Astrocyte (in vitro differentiated cells and primary cell): Measurements from ENCODE around the gene IL12RB1. TPM values are rescaled to one million over a fixed set of nuclear protein-coding genes. Genes with fewer than 3 reads are reported as not detected.

Experiments
- DNase-seq: peaks from one replicate; pipeline ENCODE4 v3.0.0-alpha.2; 2010; ENCODE audit warnings: low read depth
- FAIRE-seq: peaks from 2 replicates; lab custom pipeline; 2011; peaks lifted over from hg19 to GRCh38; lab: Jason Lieb, UNC
- H2AFZ ChIP-seq: 2 replicates; pipeline ENCODE4 v1.6.0; 2012; ENCODE audit warnings: low read depth, low read length, inconsistent platforms
- H3K27ac ChIP-seq: 2 replicates; pipeline ENCODE4 v1.5.1; 2011; ENCODE audit warnings: low read depth, low read length, inconsistent platforms
- H3K27me3 ChIP-seq: 2 replicates; pipeline ENCODE4 v1.6.0; 2011; ENCODE audit warnings: low read length, inconsistent platforms; ENCODE audit not compliant: insufficient read depth
- H3K36me3 ChIP-seq: 2 replicates; pipeline ENCODE4 v1.5.1; 2011; ENCODE audit warnings: low read length, inconsistent platforms; ENCODE audit not compliant: insufficient read depth
- H3K4me1 ChIP-seq: 2 replicates; pipeline ENCODE4 v1.5.1; 2011; ENCODE audit warnings: low read length, inconsistent platforms; ENCODE audit not compliant: insufficient read depth
- H3K4me2 ChIP-seq: 2 replicates; pipeline ENCODE4 v1.6.0; 2012; ENCODE audit warnings: low read length, inconsistent platforms
- H3K4me3 ChIP-seq: 2 replicates; pipeline ENCODE4 v1.5.1; 2011; ENCODE audit warnings: low read depth, mild to moderate bottlenecking, low read length, inconsistent platforms; ENCODE audit not compliant: insufficient read depth
- H3K79me2 ChIP-seq: 2 replicates; pipeline ENCODE4 v1.6.0; 2012; ENCODE audit warnings: mild to moderate bottlenecking, low read length, inconsistent platforms; ENCODE audit not compliant: insufficient read depth
- H3K9ac ChIP-seq: 2 replicates; pipeline ENCODE4 v1.6.0; 2012; ENCODE audit warnings: mild to moderate bottlenecking, low read length, inconsistent platforms
- H3K9me3 ChIP-seq: 2 replicates; pipeline ENCODE4 v1.5.1; 2012; ENCODE audit warnings: low read depth, mild to moderate bottlenecking, low read length, inconsistent platforms; ENCODE audit not compliant: insufficient read depth
- H4K20me1 ChIP-seq: 2 replicates; pipeline ENCODE4 v1.6.0; 2012; ENCODE audit warnings: low read length, inconsistent platforms; ENCODE audit not compliant: insufficient read depth
- H3K27ac Mint-ChIP-seq: one replicate; pipeline ENCODE4 v1.8.0; 2021; ENCODE audit warnings: mild to moderate bottlenecking, mixed read lengths; ENCODE audit not compliant: unreplicated experiment
- H3K27me3 Mint-ChIP-seq: one replicate; pipeline ENCODE4 v1.8.0; 2021; ENCODE audit warnings: low read depth, mixed read lengths; ENCODE audit not compliant: unreplicated experiment
- H3K36me3 Mint-ChIP-seq: one replicate; pipeline ENCODE4 v1.8.0; 2021; ENCODE audit warnings: low read depth, mixed read lengths; ENCODE audit not compliant: unreplicated experiment
- H3K4me1 Mint-ChIP-seq: one replicate; pipeline ENCODE4 v1.8.0; 2021; ENCODE audit warnings: low read depth, mixed read lengths; ENCODE audit not compliant: unreplicated experiment
- H3K4me3 Mint-ChIP-seq: one replicate; pipeline ENCODE4 v1.8.0; 2021; ENCODE audit warnings: mild to moderate bottlenecking, moderate library complexity, mixed read lengths; ENCODE audit not compliant: unreplicated experiment
- H3K9me3 Mint-ChIP-seq: one replicate; pipeline ENCODE4 v1.8.0; 2021; ENCODE audit warnings: mild to moderate bottlenecking, mixed read lengths; ENCODE audit not compliant: unreplicated experiment
- EZH2 ChIP-seq: IDR thresholded peaks from 2 replicates; pipeline ENCODE4 v1.6.1; 2012; ENCODE audit warnings: mild to moderate bottlenecking, low read length, inconsistent platforms; ENCODE audit not compliant: insufficient read depth
- total RNA-seq: library from RNA; stranded (reverse); gene quantifications from 2 replicates; pipeline ENCODE4 v1.2.1, GENCODE V29; 2021
- TF ChIP-seq, protein P1 (sequence below): IDR thresholded peaks from 2 replicates; pipeline ENCODE4 v1.5.1; 2011; ENCODE audit warnings: low read depth, mild to moderate bottlenecking, inconsistent platforms, low read length, moderate library complexity; ENCODE audit not compliant: insufficient read depth

The IL12RB1 gene
- total RNA-seq, 1 donor from 2014 or later, result 0.07 TPM

DNA sequence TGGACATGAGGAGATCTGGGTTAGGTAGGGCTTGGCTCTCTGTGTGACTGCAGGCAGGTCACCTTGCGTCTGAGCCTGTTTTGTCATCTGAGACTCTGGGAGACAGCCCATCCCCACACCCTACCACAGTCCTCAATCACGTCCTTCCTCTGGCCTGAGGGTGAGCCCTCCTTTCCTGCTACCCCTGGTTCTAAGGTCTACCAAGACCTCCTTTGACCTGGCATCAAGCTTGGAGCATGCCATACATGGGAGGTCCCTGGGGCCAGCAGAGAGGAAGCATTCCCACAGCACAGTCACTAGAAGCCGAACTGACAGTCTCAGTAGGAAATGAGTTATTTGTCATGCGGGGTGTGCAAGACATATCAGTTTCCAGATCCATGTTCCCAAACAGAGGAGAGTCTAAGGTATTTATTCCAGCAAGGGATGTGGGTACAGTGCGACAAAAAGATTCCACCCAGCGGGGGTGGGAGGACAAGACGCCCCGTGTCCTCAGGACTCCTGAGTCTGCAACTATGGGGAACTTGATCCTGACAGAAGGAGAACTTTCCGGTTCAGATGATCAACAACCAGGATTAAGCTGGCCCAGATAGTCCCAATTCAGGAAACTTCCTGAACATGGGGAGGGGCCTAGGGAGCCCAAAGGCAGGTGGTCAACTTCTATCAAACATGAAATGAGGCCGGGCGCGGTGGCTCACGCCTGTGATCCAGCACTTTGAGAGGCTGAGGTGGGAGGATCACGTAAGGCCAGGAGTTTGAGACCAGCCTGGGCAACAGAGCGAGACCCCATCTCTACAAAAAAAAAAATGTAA, 69.3 kb downstream of the IL12RB1 start:
- Mint-ChIP-seq H3K9me3 (no peaks in the 10 kb centered on the region), H3K4me1 (peaks cover 7% of the 10 kb centered on the region), H3K27ac (no peak overlapping the region), H3K36me3 (peaks cover 4% of the 10 kb centered on the region), H3K4me3 (no peak overlapping the region), H3K27me3 (peaks cover 6% of the 10 kb centered on the region)
- Histone ChIP-seq H3K27me3 (no peaks in the 10 kb centered on the region), H3K4me1 (peaks cover 21% of the 10 kb centered on the region), H3K4me2 (no peak overlapping the region), H4K20me1 (no peaks in the 10 kb centered on the region), H2AFZ (no peak overlapping the region), H3K36me3 (no peaks in the 10 kb centered on the region), H3K27ac (no peak overlapping the region), H3K9ac (no peak overlapping the region), H3K4me3 (no peak overlapping the region), H3K79me2 (no peaks in the 10 kb centered on the region), H3K9me3 (no peaks in the 10 kb centered on the region)
- no peak for FAIRE-seq
- no peak for DNase-seq
- TF ChIP-seq, protein P1, sequence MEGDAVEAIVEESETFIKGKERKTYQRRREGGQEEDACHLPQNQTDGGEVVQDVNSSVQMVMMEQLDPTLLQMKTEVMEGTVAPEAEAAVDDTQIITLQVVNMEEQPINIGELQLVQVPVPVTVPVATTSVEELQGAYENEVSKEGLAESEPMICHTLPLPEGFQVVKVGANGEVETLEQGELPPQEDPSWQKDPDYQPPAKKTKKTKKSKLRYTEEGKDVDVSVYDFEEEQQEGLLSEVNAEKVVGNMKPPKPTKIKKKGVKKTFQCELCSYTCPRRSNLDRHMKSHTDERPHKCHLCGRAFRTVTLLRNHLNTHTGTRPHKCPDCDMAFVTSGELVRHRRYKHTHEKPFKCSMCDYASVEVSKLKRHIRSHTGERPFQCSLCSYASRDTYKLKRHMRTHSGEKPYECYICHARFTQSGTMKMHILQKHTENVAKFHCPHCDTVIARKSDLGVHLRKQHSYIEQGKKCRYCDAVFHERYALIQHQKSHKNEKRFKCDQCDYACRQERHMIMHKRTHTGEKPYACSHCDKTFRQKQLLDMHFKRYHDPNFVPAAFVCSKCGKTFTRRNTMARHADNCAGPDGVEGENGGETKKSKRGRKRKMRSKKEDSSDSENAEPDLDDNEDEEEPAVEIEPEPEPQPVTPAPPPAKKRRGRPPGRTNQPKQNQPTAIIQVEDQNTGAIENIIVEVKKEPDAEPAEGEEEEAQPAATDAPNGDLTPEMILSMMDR, result no peak
- no peak for TF ChIP-seq EZH2

DNA sequence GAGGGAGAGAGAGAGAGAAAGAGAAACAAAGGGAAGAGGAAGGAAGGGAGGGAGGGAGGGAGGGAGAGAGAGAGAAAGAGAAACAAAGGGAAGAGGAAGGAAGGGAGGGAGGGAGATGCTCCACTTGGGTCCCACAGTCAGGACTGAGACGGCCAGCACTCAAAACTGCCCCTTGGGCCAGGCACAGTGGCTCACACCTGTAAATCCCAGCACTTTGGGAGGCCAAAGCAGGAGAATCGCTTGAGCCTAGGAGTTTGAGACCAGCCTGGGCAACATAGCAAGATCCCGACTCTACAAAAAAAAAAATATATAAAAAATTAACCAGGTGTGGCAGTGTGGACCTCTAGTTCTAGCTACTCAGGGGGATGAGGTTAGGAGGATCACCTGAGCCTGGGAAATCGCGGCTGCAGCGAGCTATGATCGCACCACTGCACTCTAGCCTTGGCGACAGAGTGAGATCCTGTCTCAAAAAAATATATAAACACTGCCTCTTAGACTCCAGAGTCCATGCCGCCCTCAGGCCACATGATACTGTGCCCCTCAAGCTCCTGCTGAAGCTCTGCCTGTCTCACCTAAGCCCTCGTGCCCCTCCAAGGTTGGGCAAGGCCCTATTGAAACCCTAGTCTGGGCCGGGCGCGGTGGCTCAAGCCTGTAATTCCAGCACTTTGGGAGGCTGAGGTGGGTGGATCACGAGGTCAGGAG, 70.4 kb downstream of the IL12RB1 start:
- H3K27me3 Mint-ChIP-seq, result peaks cover 6% of the 10 kb centered on the region
- TF ChIP-seq EZH2, result no peak
- TF ChIP-seq, protein P1, result no peak
- Histone ChIP-seq H3K9me3 (no peaks in the 10 kb centered on the region), H3K36me3 (no peaks in the 10 kb centered on the region), H3K4me3 (no peak overlapping the region), H3K4me1 (peaks cover 13% of the 10 kb centered on the region), H4K20me1 (no peaks in the 10 kb centered on the region), H3K9ac (no peak overlapping the region), H3K4me2 (no peak overlapping the region), H3K27ac (no peak overlapping the region), H3K27me3 (no peaks in the 10 kb centered on the region), H3K79me2 (no peaks in the 10 kb centered on the region), H2AFZ (no peak overlapping the region)
- FAIRE-seq, result no peak
- peaks cover 5% of the 10 kb centered on the region for H3K4me1 Mint-ChIP-seq
- peaks cover 4% of the 10 kb centered on the region for H3K36me3 Mint-ChIP-seq
- H3K4me3 Mint-ChIP-seq, result no peak overlapping the region
- H3K27ac Mint-ChIP-seq, result no peak overlapping the region
- no peaks in the 10 kb centered on the region for H3K9me3 Mint-ChIP-seq
- DNase-seq, result no peak
